ENCODE results near the gene SCAMP2. TPM values are rescaled to one million over a fixed set of nuclear protein-coding genes. Genes with fewer than 3 reads are reported as not detected.

SCAMP2 gene
- total RNA-seq, 1 experiment from 2014 or later = 121 TPM

DNA sequence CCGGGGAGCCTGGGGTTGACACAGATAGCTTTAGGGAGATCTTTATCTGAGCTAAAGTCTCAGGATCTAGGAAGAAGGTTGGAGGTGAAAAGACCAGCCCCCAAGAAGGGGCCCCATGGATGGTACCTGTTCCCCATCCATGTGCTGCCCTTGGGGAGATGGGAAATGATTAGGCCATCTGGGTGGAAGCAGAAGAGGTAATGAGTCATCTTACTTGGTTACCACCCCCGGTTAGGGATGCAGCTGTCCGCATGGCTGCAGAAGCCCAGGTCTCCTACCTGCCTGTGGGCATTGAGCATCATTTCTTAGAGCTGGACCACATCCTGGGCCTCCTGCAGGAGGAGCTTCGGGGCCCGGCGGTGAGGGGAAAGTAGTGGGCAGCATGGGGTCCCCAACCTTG lies 49.8 kb downstream of the SCAMP2 start:
- no peak overlapping the region for H3K4me3 ChIP-seq (ENCODE audit: low read depth in 2 of 2, low read length in 2 of 2)
- no peaks in the 10 kb centered on the region for H3K36me3 ChIP-seq (ENCODE audit: control insufficient read depth, insufficient read depth, low read length)
- intact Hi-C loops (cut with micrococcal nuclease; ENCODE audit: unreplicated experiment) = no loop called here
- H3K27ac ChIP-seq (ENCODE audit: low read length) = no peak overlapping the region
- ChIA-PET CTCF (no interaction called here), POLR2A (interaction anchor here (0.6 kb wide), 1 partner anchor 86 kb away, joined by 4 read pairs; no protein-coding TSS in a partner anchor)
- no peaks in the 10 kb centered on the region for H3K9me3 ChIP-seq (ENCODE audit: control insufficient read depth, insufficient read depth, low read depth, low read length)
- peaks cover 2% of the 10 kb centered on the region; the same call in 1 of the 2 replicates for H3K27me3 ChIP-seq (ENCODE audit: control insufficient read depth, insufficient read depth, low read length)
- no peaks in the 10 kb centered on the region; the same call in 1 of the 2 replicates for H3K4me1 ChIP-seq (ENCODE audit: control insufficient read depth, insufficient read depth, low read length)
- DNase-seq (ENCODE audit: low read depth, low spot score) (no peak), ATAC-seq (no peak)
- in situ Hi-C loops (cut with HindIII; ENCODE audit: low pct_unique_long_range_greater_than_20kb, low sequenced_read_pairs) = no loop called here
- TF ChIP-seq, protein P1, sequence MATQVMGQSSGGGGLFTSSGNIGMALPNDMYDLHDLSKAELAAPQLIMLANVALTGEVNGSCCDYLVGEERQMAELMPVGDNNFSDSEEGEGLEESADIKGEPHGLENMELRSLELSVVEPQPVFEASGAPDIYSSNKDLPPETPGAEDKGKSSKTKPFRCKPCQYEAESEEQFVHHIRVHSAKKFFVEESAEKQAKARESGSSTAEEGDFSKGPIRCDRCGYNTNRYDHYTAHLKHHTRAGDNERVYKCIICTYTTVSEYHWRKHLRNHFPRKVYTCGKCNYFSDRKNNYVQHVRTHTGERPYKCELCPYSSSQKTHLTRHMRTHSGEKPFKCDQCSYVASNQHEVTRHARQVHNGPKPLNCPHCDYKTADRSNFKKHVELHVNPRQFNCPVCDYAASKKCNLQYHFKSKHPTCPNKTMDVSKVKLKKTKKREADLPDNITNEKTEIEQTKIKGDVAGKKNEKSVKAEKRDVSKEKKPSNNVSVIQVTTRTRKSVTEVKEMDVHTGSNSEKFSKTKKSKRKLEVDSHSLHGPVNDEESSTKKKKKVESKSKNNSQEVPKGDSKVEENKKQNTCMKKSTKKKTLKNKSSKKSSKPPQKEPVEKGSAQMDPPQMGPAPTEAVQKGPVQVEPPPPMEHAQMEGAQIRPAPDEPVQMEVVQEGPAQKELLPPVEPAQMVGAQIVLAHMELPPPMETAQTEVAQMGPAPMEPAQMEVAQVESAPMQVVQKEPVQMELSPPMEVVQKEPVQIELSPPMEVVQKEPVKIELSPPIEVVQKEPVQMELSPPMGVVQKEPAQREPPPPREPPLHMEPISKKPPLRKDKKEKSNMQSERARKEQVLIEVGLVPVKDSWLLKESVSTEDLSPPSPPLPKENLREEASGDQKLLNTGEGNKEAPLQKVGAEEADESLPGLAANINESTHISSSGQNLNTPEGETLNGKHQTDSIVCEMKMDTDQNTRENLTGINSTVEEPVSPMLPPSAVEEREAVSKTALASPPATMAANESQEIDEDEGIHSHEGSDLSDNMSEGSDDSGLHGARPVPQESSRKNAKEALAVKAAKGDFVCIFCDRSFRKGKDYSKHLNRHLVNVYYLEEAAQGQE (IDR thresholded peaks at IDR 0.05; ENCODE audit: insufficient read depth in 1 of 2, low read depth in 2 of 2, low read length in 1 of 2) = no peak
- no peak for TF ChIP-seq POLR2AphosphoS5 (IDR thresholded peaks at IDR 0.05; ENCODE audit: low read depth, low read length)
- no peak for TF ChIP-seq TCF7L2 (IDR thresholded peaks at IDR 0.05; ENCODE audit: low read depth, low read length)
- TF ChIP-seq, protein P2, sequence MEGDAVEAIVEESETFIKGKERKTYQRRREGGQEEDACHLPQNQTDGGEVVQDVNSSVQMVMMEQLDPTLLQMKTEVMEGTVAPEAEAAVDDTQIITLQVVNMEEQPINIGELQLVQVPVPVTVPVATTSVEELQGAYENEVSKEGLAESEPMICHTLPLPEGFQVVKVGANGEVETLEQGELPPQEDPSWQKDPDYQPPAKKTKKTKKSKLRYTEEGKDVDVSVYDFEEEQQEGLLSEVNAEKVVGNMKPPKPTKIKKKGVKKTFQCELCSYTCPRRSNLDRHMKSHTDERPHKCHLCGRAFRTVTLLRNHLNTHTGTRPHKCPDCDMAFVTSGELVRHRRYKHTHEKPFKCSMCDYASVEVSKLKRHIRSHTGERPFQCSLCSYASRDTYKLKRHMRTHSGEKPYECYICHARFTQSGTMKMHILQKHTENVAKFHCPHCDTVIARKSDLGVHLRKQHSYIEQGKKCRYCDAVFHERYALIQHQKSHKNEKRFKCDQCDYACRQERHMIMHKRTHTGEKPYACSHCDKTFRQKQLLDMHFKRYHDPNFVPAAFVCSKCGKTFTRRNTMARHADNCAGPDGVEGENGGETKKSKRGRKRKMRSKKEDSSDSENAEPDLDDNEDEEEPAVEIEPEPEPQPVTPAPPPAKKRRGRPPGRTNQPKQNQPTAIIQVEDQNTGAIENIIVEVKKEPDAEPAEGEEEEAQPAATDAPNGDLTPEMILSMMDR (IDR thresholded peaks at IDR 0.05) = no peak
- TF ChIP-seq SIN3A (IDR thresholded peaks at IDR 0.05; ENCODE audit: borderline replicate concordance, insufficient read depth, low read depth, low read length) = no peak
- no TSS peak for BruUV-seq (replicated peaks)

DNA sequence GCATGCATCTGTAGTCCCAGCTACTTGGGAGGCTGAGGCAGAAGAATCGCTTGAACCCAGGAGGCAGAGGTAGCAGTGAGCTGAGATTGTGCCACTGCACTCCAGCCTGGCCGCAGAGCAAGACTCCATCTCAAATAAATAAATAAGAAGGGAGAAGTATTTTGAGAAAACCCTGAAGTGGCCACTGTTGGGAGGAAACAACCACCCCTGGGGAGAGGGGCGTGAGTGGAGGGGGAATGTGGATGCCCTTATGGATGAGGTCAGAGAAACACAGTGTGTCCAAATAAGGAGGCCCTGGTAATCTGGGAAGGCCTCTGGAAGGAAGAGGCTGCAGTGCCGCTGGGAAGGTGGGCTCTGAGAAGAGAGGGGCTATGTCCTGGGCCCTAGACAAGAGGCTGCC lies 50.9 kb downstream of the SCAMP2 start:
- POLR2A ChIA-PET = no interaction called here
- H3K27me3 ChIP-seq (ENCODE audit: control insufficient read depth, insufficient read depth, low read length) = peaks cover 2% of the 10 kb centered on the region; the same call in 1 of the 2 replicates
- BruUV-seq (replicated peaks) = no TSS peak
- CTCF ChIA-PET = interaction anchor here (1.2 kb wide), 1 partner anchor 10 kb away, joined by 3 read pairs; the partner anchor contains the start of gene LMAN1L
- no peak overlapping the region for H3K4me3 ChIP-seq (ENCODE audit: low read depth in 2 of 2, low read length in 2 of 2)
- ATAC-seq (no peak), DNase-seq (ENCODE audit: low read depth, low spot score) (no peak)
- H3K9me3 ChIP-seq (ENCODE audit: control insufficient read depth, insufficient read depth, low read depth, low read length) = no peaks in the 10 kb centered on the region
- in situ Hi-C loops (cut with HindIII; ENCODE audit: low pct_unique_long_range_greater_than_20kb, low sequenced_read_pairs) (no loop called here), intact Hi-C loops (cut with micrococcal nuclease; ENCODE audit: unreplicated experiment) (no loop called here)
- TF ChIP-seq SIN3A (IDR thresholded peaks at IDR 0.05; ENCODE audit: borderline replicate concordance, insufficient read depth, low read depth, low read length) = no peak
- TF ChIP-seq, protein P2 (IDR thresholded peaks at IDR 0.05) = no peak
- TF ChIP-seq POLR2AphosphoS5 (IDR thresholded peaks at IDR 0.05; ENCODE audit: low read depth, low read length) = no peak
- no peak for TF ChIP-seq TCF7L2 (IDR thresholded peaks at IDR 0.05; ENCODE audit: low read depth, low read length)
- TF ChIP-seq, protein P1 (IDR thresholded peaks at IDR 0.05; ENCODE audit: insufficient read depth in 1 of 2, low read depth in 2 of 2, low read length in 1 of 2) = no peak
- H3K27ac ChIP-seq (ENCODE audit: low read length) = no peak overlapping the region
- peaks cover under 1% of the 10 kb centered on the region; the same call in 1 of the 2 replicates for H3K4me1 ChIP-seq (ENCODE audit: control insufficient read depth, insufficient read depth, low read length)
- H3K36me3 ChIP-seq (ENCODE audit: control insufficient read depth, insufficient read depth, low read length) = no peaks in the 10 kb centered on the region
